Keratinocyte (primary cell): ENCODE results near the gene PLD4. TPM values are rescaled to one million over a fixed set of nuclear protein-coding genes. Genes with fewer than 3 reads are reported as not detected.

ENCODE experiments used
- DNase-seq: peaks from one replicate; pipeline ENCODE4 v3.0.0-alpha.2; 2011; ENCODE audit warnings: low read depth, missing footprints, low spot score
- FAIRE-seq: peaks from 2 replicates; lab custom pipeline; 2011; peaks lifted over from hg19 to GRCh38; lab: Jason Lieb, UNC
- H2AFZ ChIP-seq: 2 replicates; pipeline ENCODE4 v1.6.0; 2012; ENCODE audit warnings: low read length, control low read depth, inconsistent platforms; ENCODE audit not compliant: control insufficient read depth
- H3K27ac ChIP-seq: 2 replicates; pipeline ENCODE4 v1.5.1; 2011; ENCODE audit warnings: low read length; ENCODE audit not compliant: control insufficient read depth, insufficient read depth
- H3K27me3 ChIP-seq: 3 replicates; pipeline ENCODE4 v1.6.0; 2011; ENCODE audit warnings: low read length; ENCODE audit not compliant: control insufficient read depth, insufficient read depth; ENCODE audit errors: extremely low read depth
- H3K36me3 ChIP-seq, 2 experiments: 2 replicates in 1 of 2; 3 replicates in 1 of 2; pipeline ENCODE4 v1.5.1; 2011; ENCODE audit warnings: low read length in 2 of 2, mild to moderate bottlenecking in 1 of 2; ENCODE audit not compliant: control insufficient read depth in 2 of 2, insufficient read depth in 2 of 2; ENCODE audit errors: extremely low read depth in 1 of 2
- H3K4me1 ChIP-seq: 3 replicates; pipeline ENCODE4 v1.5.1; 2011; ENCODE audit warnings: low read length; ENCODE audit not compliant: control insufficient read depth, insufficient read depth; ENCODE audit errors: extremely low read depth
- H3K4me2 ChIP-seq: 3 replicates; pipeline ENCODE4 v1.6.0; 2011; ENCODE audit warnings: low read depth, low read length; ENCODE audit not compliant: control insufficient read depth, insufficient read depth; ENCODE audit errors: extremely low read depth
- H3K4me3 ChIP-seq, 3 experiments: fragments of 200-600 bp in 1 of 3; sonication (generic) in 1 of 3; 2 replicates in 2 of 3; 3 replicates in 1 of 3; pipeline ENCODE4 v1.5.1; 2011 to 2016; ENCODE audit warnings: low read length in 3 of 3, mild to moderate bottlenecking in 3 of 3, control low read depth in 2 of 3, inconsistent platforms in 1 of 3, low read depth in 1 of 3, mixed read lengths in 1 of 3, mixed run types in 1 of 3, moderate library complexity in 1 of 3; ENCODE audit not compliant: control insufficient read depth in 2 of 3, insufficient read depth in 2 of 3; ENCODE audit errors: extremely low read depth in 1 of 3
- H3K79me2 ChIP-seq: 2 replicates; pipeline ENCODE4 v1.6.0; 2012; ENCODE audit warnings: low read length; ENCODE audit not compliant: control insufficient read depth, insufficient read depth
- H3K9ac ChIP-seq: 3 replicates; pipeline ENCODE4 v1.6.0; 2011; ENCODE audit warnings: low read length; ENCODE audit not compliant: control insufficient read depth, insufficient read depth; ENCODE audit errors: extremely low read depth
- H3K9me1 ChIP-seq: 3 replicates; pipeline ENCODE4 v1.6.0; 2011; ENCODE audit warnings: low read length; ENCODE audit not compliant: control insufficient read depth, insufficient read depth; ENCODE audit errors: extremely low read depth
- H3K9me3 ChIP-seq: 2 replicates; pipeline ENCODE4 v1.5.1; 2012; ENCODE audit warnings: low read depth, low read length; ENCODE audit not compliant: control insufficient read depth
- H4K20me1 ChIP-seq: 3 replicates; pipeline ENCODE4 v1.6.0; 2011; ENCODE audit warnings: low read length; ENCODE audit not compliant: control insufficient read depth, insufficient read depth; ENCODE audit errors: extremely low read depth
- EZH2 ChIP-seq: IDR thresholded peaks from one replicate; pipeline ENCODE4 v1.6.1; 2012; ENCODE audit warnings: inconsistent platforms, mild to moderate bottlenecking, low read length, moderate library complexity
- dilution Hi-C: fragments of 300-500 bp; cut with MboI; formaldehyde crosslinking; loops from one replicate; pipeline ENCODE4 v1.7.0; 2020; ENCODE audit warnings: low sequenced_read_pairs; ENCODE audit not compliant: extremely low pct_ligation_motif_present
- polyA plus RNA-seq, 5 experiments: library from polyadenylated mRNA; depleted of rRNA in 3 of 5; stranded (reverse) in 3 of 5; stranded (forward) in 1 of 5; unstranded in 1 of 5; fragments of >200 nt; gene quantifications; 1 replicate in 1 of 5; 2 replicates in 3 of 5; 3 replicates in 1 of 5; pipeline versions ENCODE4 v1.2.1 to v1.2.3, GENCODE V29; 2011 to 2012; ENCODE audit warnings: missing spikeins in 2 of 5, low read depth in 1 of 5, low replicate concordance in 1 of 5
- TF ChIP-seq, protein P1 (sequence below), 3 experiments: IDR thresholded peaks in 1 of 3; conservative IDR thresholded peaks in 1 of 3; optimal IDR thresholded peaks in 1 of 3; 2 replicates in 2 of 3; 3 replicates in 1 of 3; pipeline versions ENCODE3 to v1.5.1; 2011; ENCODE audit warnings: low read length in 3 of 3, mild to moderate bottlenecking in 3 of 3, moderate library complexity in 2 of 3, control low read depth in 1 of 3, inconsistent platforms in 1 of 3; ENCODE audit not compliant: insufficient read depth in 2 of 3; ENCODE audit errors: extremely low read depth in 1 of 3

Gene PLD4
- polyA plus RNA-seq, 1 donor (not counting 4 experiments of a cell fraction or from before 2014, with no cell fraction given): not detected

GRCh38 chr14:104908303-104908702, 16.4 kb upstream of the PLD4 start:
- Histone ChIP-seq H3K27me3 (peaks cover 23% of the 10 kb centered on the region), H3K4me2 (no peak overlapping the region), H3K79me2 (no peaks in the 10 kb centered on the region), H3K9me1 (no peaks in the 10 kb centered on the region), H3K9ac (no peak overlapping the region), H3K36me3 (no peaks in the 10 kb centered on the region), H3K4me3 (no peak overlapping the region), H3K27ac (no peak overlapping the region), H4K20me1 (no peaks in the 10 kb centered on the region), H3K9me3 (no peaks in the 10 kb centered on the region), H3K4me1 (no peaks in the 10 kb centered on the region), H2AFZ (no peak overlapping the region)
- TF ChIP-seq, protein P1, sequence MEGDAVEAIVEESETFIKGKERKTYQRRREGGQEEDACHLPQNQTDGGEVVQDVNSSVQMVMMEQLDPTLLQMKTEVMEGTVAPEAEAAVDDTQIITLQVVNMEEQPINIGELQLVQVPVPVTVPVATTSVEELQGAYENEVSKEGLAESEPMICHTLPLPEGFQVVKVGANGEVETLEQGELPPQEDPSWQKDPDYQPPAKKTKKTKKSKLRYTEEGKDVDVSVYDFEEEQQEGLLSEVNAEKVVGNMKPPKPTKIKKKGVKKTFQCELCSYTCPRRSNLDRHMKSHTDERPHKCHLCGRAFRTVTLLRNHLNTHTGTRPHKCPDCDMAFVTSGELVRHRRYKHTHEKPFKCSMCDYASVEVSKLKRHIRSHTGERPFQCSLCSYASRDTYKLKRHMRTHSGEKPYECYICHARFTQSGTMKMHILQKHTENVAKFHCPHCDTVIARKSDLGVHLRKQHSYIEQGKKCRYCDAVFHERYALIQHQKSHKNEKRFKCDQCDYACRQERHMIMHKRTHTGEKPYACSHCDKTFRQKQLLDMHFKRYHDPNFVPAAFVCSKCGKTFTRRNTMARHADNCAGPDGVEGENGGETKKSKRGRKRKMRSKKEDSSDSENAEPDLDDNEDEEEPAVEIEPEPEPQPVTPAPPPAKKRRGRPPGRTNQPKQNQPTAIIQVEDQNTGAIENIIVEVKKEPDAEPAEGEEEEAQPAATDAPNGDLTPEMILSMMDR (optimal IDR thresholded peaks at IDR 0.05 in 1 of 3, IDR thresholded peaks at IDR 0.05 in 1 of 3, conservative IDR thresholded peaks at IDR 0.05 in 1 of 3; ENCODE audit: extremely low read depth in 1 of 3, insufficient read depth in 2 of 3, low read length in 3 of 3): no peak
- no peak for TF ChIP-seq EZH2
- no peak for FAIRE-seq
- dilution Hi-C loops: no loop called here
- no peak for DNase-seq

DNA sequence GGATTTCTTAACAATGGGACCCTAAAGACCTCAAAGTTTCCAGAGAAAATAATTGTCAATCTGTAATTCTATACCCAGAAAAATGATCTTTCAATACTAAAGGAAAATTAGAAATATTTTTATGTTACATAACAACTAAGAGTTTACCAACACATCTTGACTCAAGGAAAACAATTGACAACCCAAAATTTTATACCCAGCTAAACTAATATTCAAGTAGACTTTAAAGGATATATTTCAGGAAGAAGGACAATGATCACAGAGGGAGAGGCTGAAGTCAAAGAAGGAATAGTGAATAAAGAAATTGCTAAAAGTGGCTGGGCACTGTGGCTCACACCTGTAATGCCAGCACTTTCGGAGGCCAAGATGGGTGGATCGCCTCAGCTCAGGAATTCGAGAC, 12.6 kb upstream of the PLD4 start:
- H3K27ac ChIP-seq: no peak overlapping the region
- no peak overlapping the region for H2AFZ ChIP-seq
- no peak for TF ChIP-seq EZH2
- TF ChIP-seq, protein P1 (optimal IDR thresholded peaks at IDR 0.05 in 1 of 3, IDR thresholded peaks at IDR 0.05 in 1 of 3, conservative IDR thresholded peaks at IDR 0.05 in 1 of 3; ENCODE audit: extremely low read depth in 1 of 3, insufficient read depth in 2 of 3, low read length in 3 of 3): no peak
- dilution Hi-C loops: no loop called here
- no peak overlapping the region for H3K9ac ChIP-seq
- H3K4me2 ChIP-seq: no peak overlapping the region
- peaks cover 2% of the 10 kb centered on the region for H3K27me3 ChIP-seq
- no peak for FAIRE-seq
- H3K36me3 ChIP-seq: no peaks in the 10 kb centered on the region
- H3K9me1 ChIP-seq: no peaks in the 10 kb centered on the region
- H3K79me2 ChIP-seq: no peaks in the 10 kb centered on the region
- no peaks in the 10 kb centered on the region for H3K4me1 ChIP-seq
- H3K4me3 ChIP-seq: no peak overlapping the region
- H4K20me1 ChIP-seq: no peaks in the 10 kb centered on the region
- H3K9me3 ChIP-seq: no peaks in the 10 kb centered on the region
- no peak for DNase-seq
